Activated CD4-positive, alpha-beta memory T cell treated with anti-CD3 and anti-CD28 coated beads, Interleukin-2, amount 10 ng/mL, durations not matched to agents 7 days and 5 days (primary cell): Measurements from ENCODE around the gene RAI14. TPM values are rescaled to one million over a fixed set of nuclear protein-coding genes. Genes with fewer than 3 reads are reported as not detected.
"Not testable (repeated sequence)": the region's sequence is repeated elsewhere in the genome, so short reads cannot be mapped to it uniquely, and the experiment has no call there.

Experiments used
- CTCF ChIA-PET: fragments of 350-600 bp; sonication (Branson Sonifier 250); formaldehyde crosslinking; loops from one replicate; lab custom pipeline; 2021; ENCODE audit warnings: antibody characterized with exemption, inconsistent platforms; lab: Charles Lee
- POLR2A ChIA-PET: fragments of 350-600 bp; sonication (Branson Sonifier 250); formaldehyde crosslinking; loops from one replicate; lab custom pipeline; 2021; ENCODE audit warnings: antibody characterized with exemption; lab: Charles Lee
- DNase-seq: peaks from one replicate; pipeline ENCODE4 v3.0.0-alpha.2; 2020
- H3K27ac Mint-ChIP-seq: one replicate; pipeline ENCODE4 v1.8.0; 2021; ENCODE audit warnings: mild to moderate bottlenecking, mixed read lengths
- H3K27me3 Mint-ChIP-seq: one replicate; pipeline ENCODE4 v1.8.0; 2021; ENCODE audit warnings: mixed read lengths
- H3K36me3 Mint-ChIP-seq: one replicate; pipeline ENCODE4 v1.8.0; 2021; ENCODE audit warnings: low read depth, mixed read lengths
- H3K4me1 Mint-ChIP-seq: one replicate; pipeline ENCODE4 v1.8.0; 2021; ENCODE audit warnings: mixed read lengths
- H3K4me3 Mint-ChIP-seq: one replicate; pipeline ENCODE4 v1.8.0; 2021; ENCODE audit warnings: mild to moderate bottlenecking, mixed read lengths
- H3K9me3 Mint-ChIP-seq: one replicate; pipeline ENCODE4 v1.8.0; 2021; ENCODE audit warnings: mixed read lengths
- total RNA-seq, 2 experiments: library from RNA; stranded (reverse); gene quantifications; one replicate each; pipeline ENCODE4 v1.2.3, GENCODE V29; 2021

Gene RAI14
- total RNA-seq, 2 experiments from 2014 or later: 0.76 to 1.0 TPM

GRCh38 chr5:34742061-34742460 is 85.9 kb downstream of the RAI14 start:
- Mint-ChIP-seq H3K4me3 (no peak overlapping the region), H3K4me1 (peaks cover 2% of the 10 kb centered on the region), H3K27me3 (no peaks in the 10 kb centered on the region), H3K36me3 (no peaks in the 10 kb centered on the region), H3K27ac (no peak overlapping the region), H3K9me3 (no peaks in the 10 kb centered on the region)
- ChIA-PET CTCF (no interaction called here), POLR2A (no interaction called here)
- DNase-seq: no peak

- no peaks in the 10 kb centered on the region for H3K36me3 Mint-ChIP-seq
- CTCF ChIA-PET: no interaction called here
- no peak for DNase-seq
- POLR2A ChIA-PET: no interaction called here
- no peak overlapping the region for H3K4me3 Mint-ChIP-seq
- H3K27ac Mint-ChIP-seq: no peak overlapping the region
- no peaks in the 10 kb centered on the region for H3K9me3 Mint-ChIP-seq
- H3K27me3 Mint-ChIP-seq: no peaks in the 10 kb centered on the region
- peaks cover 2% of the 10 kb centered on the region for H3K4me1 Mint-ChIP-seq
These were observed 87.8 kb downstream of the RAI14 start for GRCh38 chr5:34743878-34744277.

GRCh38 chr5:34748431-34748830 is 92.3 kb downstream of the RAI14 start:
- H3K36me3 Mint-ChIP-seq: no peaks in the 10 kb centered on the region
- POLR2A ChIA-PET: no interaction called here
- no peaks in the 10 kb centered on the region for H3K4me1 Mint-ChIP-seq
- DNase-seq: no peak
- CTCF ChIA-PET: no interaction called here
- H3K9me3 Mint-ChIP-seq: no peaks in the 10 kb centered on the region
- H3K27me3 Mint-ChIP-seq: no peaks in the 10 kb centered on the region
- no peak overlapping the region for H3K27ac Mint-ChIP-seq
- H3K4me3 Mint-ChIP-seq: no peak overlapping the region

- no peak for DNase-seq
- Mint-ChIP-seq H3K27ac (no peak overlapping the region), H3K9me3 (no peaks in the 10 kb centered on the region), H3K4me1 (no peaks in the 10 kb centered on the region), H3K27me3 (no peaks in the 10 kb centered on the region), H3K4me3 (no peak overlapping the region), H3K36me3 (no peaks in the 10 kb centered on the region)
- CTCF ChIA-PET: no interaction called here
- POLR2A ChIA-PET: no interaction called here
These were observed 93.3 kb downstream of the RAI14 start for GRCh38 chr5:34749431-34749873.

- CTCF ChIA-PET: no interaction called here
- Mint-ChIP-seq H3K27ac (no peak overlapping the region), H3K4me1 (no peaks in the 10 kb centered on the region), H3K4me3 (no peak overlapping the region), H3K9me3 (no peaks in the 10 kb centered on the region), H3K27me3 (no peaks in the 10 kb centered on the region), H3K36me3 (no peaks in the 10 kb centered on the region)
- no peak for DNase-seq
- POLR2A ChIA-PET: no interaction called here
These were observed 94.1 kb downstream of the RAI14 start for GRCh38 chr5:34750206-34750605.

GRCh38 chr5:34751807-34752736 is 95.9 kb downstream of the RAI14 start:
- no peaks in the 10 kb centered on the region for H3K9me3 Mint-ChIP-seq
- no peak overlapping the region for H3K4me3 Mint-ChIP-seq
- no peak overlapping the region for H3K27ac Mint-ChIP-seq
- H3K27me3 Mint-ChIP-seq: no peaks in the 10 kb centered on the region
- no peak for DNase-seq
- POLR2A ChIA-PET: no interaction called here
- H3K36me3 Mint-ChIP-seq: no peaks in the 10 kb centered on the region
- CTCF ChIA-PET: no interaction called here
- no peaks in the 10 kb centered on the region for H3K4me1 Mint-ChIP-seq

- H3K4me3 Mint-ChIP-seq, H3K27ac Mint-ChIP-seq, DNase-seq, H3K9me3 Mint-ChIP-seq, CTCF ChIA-PET, H3K4me1 Mint-ChIP-seq, POLR2A ChIA-PET, H3K27me3 Mint-ChIP-seq, H3K36me3 Mint-ChIP-seq: not testable (repeated sequence)
These were observed 97.1 kb downstream of the RAI14 start for GRCh38 chr5:34753236-34753635.

- Mint-ChIP-seq H3K4me1 (no peaks in the 10 kb centered on the region), H3K27me3 (no peaks in the 10 kb centered on the region), H3K36me3 (no peaks in the 10 kb centered on the region), H3K9me3 (no peaks in the 10 kb centered on the region), H3K27ac (no peak overlapping the region), H3K4me3 (no peak overlapping the region)
- ChIA-PET POLR2A (no interaction called here), CTCF (no interaction called here)
- no peak for DNase-seq
These were observed 99.8 kb downstream of the RAI14 start for GRCh38 chr5:34755926-34756325.

GRCh38 chr5:34756781-34757624 is 100.9 kb downstream of the RAI14 start:
- no peaks in the 10 kb centered on the region for H3K4me1 Mint-ChIP-seq
- CTCF ChIA-PET: no interaction called here
- H3K9me3 Mint-ChIP-seq: no peaks in the 10 kb centered on the region
- H3K4me3 Mint-ChIP-seq: no peak overlapping the region
- no peak for DNase-seq
- no peaks in the 10 kb centered on the region for H3K27me3 Mint-ChIP-seq
- POLR2A ChIA-PET: no interaction called here
- no peak overlapping the region for H3K27ac Mint-ChIP-seq
- no peaks in the 10 kb centered on the region for H3K36me3 Mint-ChIP-seq

- ChIA-PET CTCF (no interaction called here), POLR2A (no interaction called here)
- H3K9me3 Mint-ChIP-seq: no peaks in the 10 kb centered on the region
- no peak overlapping the region for H3K27ac Mint-ChIP-seq
- H3K4me3 Mint-ChIP-seq: no peak overlapping the region
- no peak for DNase-seq
- no peaks in the 10 kb centered on the region for H3K36me3 Mint-ChIP-seq
- H3K4me1 Mint-ChIP-seq: no peaks in the 10 kb centered on the region
- no peaks in the 10 kb centered on the region for H3K27me3 Mint-ChIP-seq
These were observed 102.4 kb downstream of the RAI14 start for GRCh38 chr5:34758514-34758913.

- CTCF ChIA-PET, H3K27me3 Mint-ChIP-seq, H3K27ac Mint-ChIP-seq, H3K36me3 Mint-ChIP-seq, H3K4me3 Mint-ChIP-seq, DNase-seq, H3K9me3 Mint-ChIP-seq, H3K4me1 Mint-ChIP-seq, POLR2A ChIA-PET: not testable (repeated sequence)
These were observed 103.1 kb downstream of the RAI14 start for GRCh38 chr5:34759213-34759612.

- H3K4me3 Mint-ChIP-seq: no peak overlapping the region
- no peak overlapping the region for H3K27ac Mint-ChIP-seq
- ChIA-PET CTCF (no interaction called here), POLR2A (no interaction called here)
- H3K36me3 Mint-ChIP-seq: no peaks in the 10 kb centered on the region
- DNase-seq: no peak
- no peaks in the 10 kb centered on the region for H3K9me3 Mint-ChIP-seq
- no peaks in the 10 kb centered on the region for H3K27me3 Mint-ChIP-seq
- H3K4me1 Mint-ChIP-seq: no peaks in the 10 kb centered on the region
These were observed 109.5 kb downstream of the RAI14 start for GRCh38 chr5:34765662-34766061.

- POLR2A ChIA-PET: no interaction called here
- no peak overlapping the region for H3K4me3 Mint-ChIP-seq
- DNase-seq: no peak
- CTCF ChIA-PET: no interaction called here
- H3K9me3 Mint-ChIP-seq: no peaks in the 10 kb centered on the region
- H3K36me3 Mint-ChIP-seq: no peaks in the 10 kb centered on the region
- no peak overlapping the region for H3K27ac Mint-ChIP-seq
- H3K27me3 Mint-ChIP-seq: no peaks in the 10 kb centered on the region
- H3K4me1 Mint-ChIP-seq: no peaks in the 10 kb centered on the region
These were observed 111.1 kb downstream of the RAI14 start for GRCh38 chr5:34767180-34767579.
